Thymus (tissue), 11 donors: ENCODE results near the gene GRAP2. TPM values are rescaled to one million over a fixed set of nuclear protein-coding genes. Genes with fewer than 3 reads are reported as not detected.

Experiments used
- DNase-seq, 9 donors: peaks; one replicate each; pipeline ENCODE4 v3.0.0-alpha.2; 2013; ENCODE audit warnings: low spot score in 9 of 9, low read depth in 6 of 9, missing footprints in 1 of 9
- H3K27ac ChIP-seq, 2 donors: one replicate each; pipeline ENCODE4 v1.5.1; 2013; ENCODE audit warnings: control low read depth in 1 of 2, low read depth in 1 of 2, low read length in 1 of 2, mild to moderate bottlenecking in 1 of 2, moderate library complexity in 1 of 2
- H3K27me3 ChIP-seq, 2 donors: one replicate each; pipeline ENCODE4 v1.5.1; 2013; ENCODE audit warnings: low read length in 1 of 2; ENCODE audit not compliant: control insufficient read depth in 2 of 2, insufficient read depth in 1 of 2
- H3K36me3 ChIP-seq, 2 donors: one replicate each; pipeline ENCODE4 v1.5.1; 2013; ENCODE audit warnings: low read length in 1 of 2, mild to moderate bottlenecking in 1 of 2, moderate library complexity in 1 of 2; ENCODE audit not compliant: control insufficient read depth in 2 of 2, insufficient read depth in 2 of 2
- H3K4me1 ChIP-seq, 2 donors: one replicate each; pipeline ENCODE4 v1.5.1; 2013; ENCODE audit warnings: low read length in 2 of 2; ENCODE audit not compliant: control insufficient read depth in 2 of 2, insufficient read depth in 2 of 2
- H3K4me3 ChIP-seq, 2 donors: one replicate each; pipeline ENCODE4 v1.5.1; 2013; ENCODE audit warnings: low read length in 2 of 2, control low read depth in 1 of 2, mild to moderate bottlenecking in 1 of 2
- H3K9me3 ChIP-seq, 2 donors: one replicate each; pipeline ENCODE4 v1.5.1; 2013; ENCODE audit warnings: low read length in 1 of 2, mild to moderate bottlenecking in 1 of 2; ENCODE audit not compliant: control insufficient read depth in 2 of 2, insufficient read depth in 1 of 2
- WGBS: extraction: QIAGEN DNeasy Blood & Tissue Kit; methylation state at CpG from one replicate; pipeline ENCODE4 v1.1.7; 2013; 5-methylcytosine and 5-hydroxymethylcytosine counted together
- polyA plus RNA-seq: library from polyadenylated mRNA; stranded (reverse); fragments of 200-250 nt; gene quantifications from one replicate; pipeline ENCODE4 v1.2.3, GENCODE V29; 2013
- total RNA-seq: library from RNA; stranded (reverse); fragments of 120-200 nt; gene quantifications from one replicate; pipeline ENCODE4 v1.2.4, GENCODE V29; 2013
- donor health status: healthy.

Gene GRAP2
- total and polyA plus RNA-seq, 2 donors: 51.5 to 193 TPM

DNA sequence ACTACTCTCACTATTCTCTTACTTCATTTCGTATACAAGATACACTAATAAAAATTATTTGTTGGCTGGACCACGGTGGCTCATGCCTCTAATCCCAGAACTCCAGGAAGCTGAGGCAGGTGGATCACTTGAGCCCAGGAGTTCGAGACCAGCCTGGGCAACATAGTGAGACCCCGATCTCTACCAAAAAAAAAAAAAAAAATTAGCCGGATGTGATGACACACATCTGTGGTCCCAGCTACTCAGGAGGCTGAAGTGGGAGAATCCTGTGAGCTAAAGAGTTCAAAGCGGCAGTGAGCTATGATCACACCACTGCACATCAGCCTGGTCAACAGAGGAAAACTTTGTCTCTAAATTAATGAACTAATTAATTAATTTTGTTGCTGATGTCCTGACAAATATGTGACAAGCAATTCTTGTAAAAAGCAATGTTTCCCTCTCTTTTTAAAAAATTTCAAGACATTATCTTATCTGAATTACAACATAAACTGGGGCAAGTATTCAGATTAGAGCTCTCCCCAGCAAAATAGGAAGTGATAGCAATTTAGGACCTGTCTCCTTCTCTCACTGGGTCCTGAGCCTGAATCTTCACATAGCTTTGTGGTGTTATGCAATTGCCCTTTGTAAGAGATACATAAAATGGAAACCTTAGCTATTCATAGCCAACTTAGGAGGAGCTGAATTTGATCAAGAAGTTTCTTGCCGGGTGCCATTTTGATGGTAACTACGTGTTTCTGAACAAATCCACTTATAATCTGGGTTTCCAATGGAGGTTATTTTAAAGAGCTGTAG, 41.8 kb downstream of the GRAP2 start:
- DNase-seq: peak in 2 of 9 donors; percentile 19 to 47

GRCh38 chr22:39943337-39943736, 42.5 kb downstream of the GRAP2 start:
- H3K9me3 ChIP-seq: no peaks in the 10 kb centered on the region
- H3K4me1 ChIP-seq: peaks cover 87 to 100% of the 10 kb centered on the region in 2 donors
- peak overlapping the region; percentile 19 to 21 for H3K4me3 ChIP-seq
- 62% methylated on average over 5 of the region's 5 CpGs for WGBS
- peak overlapping the region; percentile 98 to 99 for H3K27ac ChIP-seq
- no peaks in the 10 kb centered on the region for H3K27me3 ChIP-seq
- DNase-seq: peak in 2 of 9 donors; percentile 73 to 81
- H3K36me3 ChIP-seq: peaks cover 28 to 78% of the 10 kb centered on the region in 2 donors

More for the DNA sequence above, 41.8 kb downstream of the GRAP2 start:
- Histone ChIP-seq H3K27ac (peak overlapping the region; percentile 98 to 99), H3K9me3 (no peaks in the 10 kb centered on the region), H3K4me3 (peak overlapping the region; percentile 16 to 19), H3K36me3 (peaks cover 32 to 78% of the 10 kb centered on the region in 2 donors), H3K4me1 (peaks cover 85 to 100% of the 10 kb centered on the region in 2 donors), H3K27me3 (no peaks in the 10 kb centered on the region)
- WGBS: 86% methylated on average over 8 of the region's 8 CpGs

DNA sequence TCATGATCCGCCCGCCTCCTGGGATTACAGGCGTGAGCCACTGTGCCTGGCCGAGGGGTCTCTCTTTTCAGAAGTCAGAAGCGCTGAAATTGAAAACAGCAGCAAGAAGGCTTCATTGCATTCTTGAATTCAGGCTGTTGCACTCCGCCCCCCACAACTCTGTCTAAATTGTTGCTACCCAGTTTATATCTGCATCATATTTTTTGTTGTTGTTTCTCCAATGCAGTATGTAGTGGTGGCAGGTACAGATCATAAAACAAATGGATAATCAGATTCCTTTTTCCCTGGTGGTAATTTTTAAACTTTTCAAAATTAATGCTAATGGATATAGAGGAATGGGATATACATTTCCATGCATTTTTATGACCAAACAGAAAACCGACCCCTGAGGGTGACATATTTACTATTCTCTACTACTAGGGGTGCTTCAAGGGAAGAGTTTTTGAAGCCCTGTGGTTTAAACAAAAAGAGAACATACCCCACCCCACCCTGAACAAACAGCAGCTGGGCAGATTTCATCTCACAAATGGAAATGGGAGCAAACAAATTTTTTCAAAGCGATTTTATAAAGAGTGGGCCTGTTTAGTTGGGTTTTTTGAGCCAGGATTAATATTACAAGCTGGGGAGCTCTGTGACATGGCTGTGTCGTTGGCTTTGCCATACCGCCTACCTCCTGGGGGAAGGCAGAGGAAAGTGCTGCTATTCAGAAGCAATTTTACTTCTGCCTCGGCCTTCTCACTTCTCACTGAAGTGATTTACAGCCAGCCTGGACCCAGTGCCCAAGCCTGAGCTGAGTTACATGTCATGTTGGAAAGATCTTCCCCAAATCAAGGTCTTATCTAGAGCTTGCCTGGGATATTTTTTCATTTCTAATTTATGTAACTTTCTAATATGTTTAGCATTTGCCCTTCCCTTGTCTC, 43.3 kb downstream of the GRAP2 start:
- no peaks in the 10 kb centered on the region for H3K9me3 ChIP-seq
- peak overlapping the region; percentile 20 to 35 for H3K4me3 ChIP-seq
- H3K36me3 ChIP-seq: peaks cover 30 to 80% of the 10 kb centered on the region in 2 donors
- H3K27me3 ChIP-seq: no peaks in the 10 kb centered on the region
- peak in 1 of 9 donors; percentile 84 for DNase-seq
- H3K27ac ChIP-seq: peak overlapping the region; percentile 98 to 99
- peaks cover 88 to 100% of the 10 kb centered on the region in 2 donors for H3K4me1 ChIP-seq
- WGBS: 58% methylated on average over 11 of the region's 11 CpGs

DNA sequence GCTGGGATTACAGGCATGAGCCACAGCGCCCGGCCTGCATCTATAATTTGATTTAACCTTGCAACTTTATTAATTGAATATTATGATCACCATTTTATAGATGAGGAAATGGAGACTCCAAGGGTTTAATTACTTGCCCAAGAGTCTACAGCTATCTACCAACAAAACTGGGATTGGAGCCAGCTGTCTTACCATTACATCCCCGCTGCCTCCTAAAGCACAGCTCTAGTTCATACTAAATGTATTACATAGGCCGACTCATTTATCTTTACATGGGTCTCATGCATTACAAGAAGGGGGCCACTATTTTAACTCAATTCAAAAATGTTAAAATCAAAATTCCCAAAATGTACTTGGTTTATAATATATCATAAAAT, 45.2 kb downstream of the GRAP2 start:
- WGBS: 95% methylated on average over 4 of the region's 4 CpGs
- Histone ChIP-seq H3K9me3 (no peaks in the 10 kb centered on the region), H3K27ac (peak overlapping the region; percentile 62 to 93), H3K4me3 (no peak overlapping the region), H3K36me3 (peaks cover 33 to 82% of the 10 kb centered on the region in 2 donors), H3K27me3 (no peaks in the 10 kb centered on the region), H3K4me1 (peaks cover 90 to 100% of the 10 kb centered on the region in 2 donors)
- DNase-seq: no peak

GRCh38 chr22:39946503-39947219, 45.8 kb downstream of the GRAP2 start:
- H3K4me3 ChIP-seq: peak overlapping the region; percentile 13
- peaks cover 86 to 100% of the 10 kb centered on the region in 2 donors for H3K4me1 ChIP-seq
- peaks cover 32 to 80% of the 10 kb centered on the region in 2 donors for H3K36me3 ChIP-seq
- H3K27ac ChIP-seq: peak overlapping the region; percentile 82 to 93
- H3K9me3 ChIP-seq: no peaks in the 10 kb centered on the region
- DNase-seq: peak in 1 of 9 donors; percentile 26
- WGBS: 74% methylated on average over 8 of the region's 8 CpGs
- H3K27me3 ChIP-seq: no peaks in the 10 kb centered on the region

DNA sequence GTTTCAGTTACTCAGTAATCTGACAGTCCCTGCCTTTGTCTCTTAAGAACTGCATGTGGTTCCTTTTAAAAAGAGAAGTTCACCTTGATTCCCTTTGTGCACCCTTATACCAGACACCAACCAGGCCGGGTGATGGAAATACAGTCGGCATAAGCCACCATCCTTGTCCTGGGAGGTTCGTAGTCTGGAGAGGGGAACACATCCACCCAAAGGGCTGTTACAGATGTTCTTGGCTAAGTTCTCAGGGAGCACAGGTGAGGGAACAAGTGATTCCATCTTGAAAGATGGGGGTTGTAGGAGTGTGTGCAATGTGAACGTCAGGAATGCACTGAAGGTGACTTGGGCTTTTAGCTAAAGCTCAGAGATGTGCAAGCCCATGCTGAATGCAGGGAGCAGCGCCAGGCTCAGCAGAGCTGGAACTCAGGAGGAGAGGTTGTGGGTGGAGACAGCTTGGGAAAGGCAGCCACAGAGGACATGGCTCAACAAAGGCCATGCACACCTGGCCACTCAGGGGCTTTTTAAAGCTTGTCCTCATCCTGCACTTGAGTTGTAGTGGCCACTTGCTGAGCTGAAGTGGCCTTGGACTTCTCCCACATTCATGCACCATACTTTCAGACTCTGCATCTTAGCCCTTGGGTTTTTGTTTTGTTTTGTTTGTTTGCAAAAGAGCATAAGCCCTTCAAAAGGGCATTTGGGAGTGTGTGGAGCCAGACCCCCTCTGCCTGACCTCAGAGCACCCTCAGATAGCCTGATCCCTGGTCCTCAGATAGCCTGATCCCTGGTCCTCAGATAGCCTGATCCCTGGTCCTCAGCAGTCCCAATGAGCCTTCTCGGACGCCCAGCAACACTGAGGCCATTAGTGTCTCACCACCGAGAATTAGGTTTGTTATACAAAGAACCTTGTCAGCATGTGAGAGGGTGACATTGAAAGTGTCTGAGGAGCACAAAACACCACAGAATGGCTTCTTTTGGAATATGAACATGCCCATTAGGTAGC, 46.6 kb downstream of the GRAP2 start:
- no peaks in the 10 kb centered on the region for H3K27me3 ChIP-seq
- H3K4me1 ChIP-seq: peaks cover 83 to 100% of the 10 kb centered on the region in 2 donors
- H3K36me3 ChIP-seq: peaks cover 32 to 78% of the 10 kb centered on the region in 2 donors
- WGBS: 82% methylated on average over 8 of the region's 8 CpGs
- H3K4me3 ChIP-seq: peak overlapping the region in 1 of 2 donors; percentile 13
- peak in 1 of 9 donors; percentile 59 for DNase-seq
- H3K9me3 ChIP-seq: no peaks in the 10 kb centered on the region
- H3K27ac ChIP-seq: peak overlapping the region; percentile 82 to 93

GRCh38 chr22:39949964-39950737, 49.3 kb downstream of the GRAP2 start:
- 86% methylated on average over 8 of the region's 8 CpGs for WGBS
- H3K4me3 ChIP-seq: no peak overlapping the region
- H3K27me3 ChIP-seq: no peaks in the 10 kb centered on the region
- H3K27ac ChIP-seq: peak overlapping the region; percentile 93 to 97
- H3K4me1 ChIP-seq: peaks cover 89 to 100% of the 10 kb centered on the region in 2 donors
- no peaks in the 10 kb centered on the region for H3K9me3 ChIP-seq
- DNase-seq: peak in 1 of 9 donors; percentile 34
- H3K36me3 ChIP-seq: peaks cover 32 to 85% of the 10 kb centered on the region in 2 donors
